GM12892 (cell line): ENCODE data around the gene DRD1.

Experiments used
- POLR2A ChIP-seq: IDR thresholded peaks from 2 replicates; pipeline ENCODE4 v1.6.1; 2011; ENCODE audit warnings: low read depth, low read length, control low read depth
- TAF1 ChIP-seq: IDR thresholded peaks from 2 replicates; pipeline ENCODE4 v1.6.1; 2011; ENCODE audit warnings: low read depth, mild to moderate bottlenecking, control low read depth, low read length, borderline replicate concordance

DNA sequence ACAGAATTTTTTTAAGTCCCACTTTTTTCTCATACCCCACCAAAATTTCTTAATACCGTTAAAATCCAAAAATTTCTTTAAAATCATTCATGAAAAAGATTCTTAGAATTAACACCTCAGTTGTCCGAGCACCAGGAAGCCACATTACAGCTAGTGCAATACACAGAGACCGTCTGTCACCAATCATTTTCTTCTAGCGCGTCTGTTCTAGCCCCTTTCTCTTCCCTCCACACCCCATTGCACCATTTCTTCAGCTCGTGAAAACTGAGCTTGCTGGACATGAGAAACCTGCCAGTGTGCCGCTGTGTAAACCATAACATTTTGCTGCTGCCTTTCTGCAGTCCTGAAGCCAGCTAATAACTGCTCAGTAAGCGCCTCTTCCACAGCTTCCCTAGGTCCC is 39.4 kb upstream of the DRD1 start:
- TF ChIP-seq POLR2A (no peak), TAF1 (no peak)
